PC-3 (cell line): ENCODE measurements around the gene P2RY1. TPM values are rescaled to one million over a fixed set of nuclear protein-coding genes. Genes with fewer than 3 reads are reported as not detected.

Experiments
- ATAC-seq: fragments of 200-7000 bp; cut with Tn5 transposase; 2 replicates; pipeline ENCODE4 v1.9.1; 2020; ENCODE audit warnings: mild to moderate bottlenecking, moderate library complexity
- BruUV-seq: library from RNA; stranded (reverse); fragments of 400-500 nt; replicated peaks from 2 replicates; lab custom pipeline; 2021; lab: Mats Ljungman, UMichigan
- CTCF ChIA-PET: fragments of 300-600 bp; sonication (Branson Sonifier 250); formaldehyde crosslinking; loops from one replicate; lab custom pipeline; 2022; ENCODE audit warnings: antibody characterized with exemption; lab: Charles Lee
- POLR2A ChIA-PET: fragments of 300-600 bp; sonication (Branson Sonifier 250); formaldehyde crosslinking; loops from one replicate; lab custom pipeline; 2022; ENCODE audit warnings: antibody characterized with exemption; ENCODE audit not compliant: unreplicated experiment; lab: Charles Lee
- DNase-seq: peaks from one replicate; pipeline ENCODE4 v3.0.0-alpha.2; 2015
- H2AFZ ChIP-seq: fragments of 300-600 bp; sonication (generic); 2 replicates; pipeline ENCODE4 v1.6.0; 2016; ENCODE audit warnings: antibody characterized with exemption, low read length
- H3F3A ChIP-seq: fragments of 300-600 bp; sonication (generic); one replicate; pipeline ENCODE4 v1.6.0; 2017; ENCODE audit warnings: antibody characterized with exemption, low read length, control low read depth, mild to moderate bottlenecking; ENCODE audit not compliant: unreplicated experiment
- H3K27ac ChIP-seq: fragments of 300-600 bp; sonication (generic); 2 replicates; pipeline ENCODE4 v1.5.1; 2016; ENCODE audit warnings: mild to moderate bottlenecking, low read length
- H3K27me3 ChIP-seq: fragments of 300-600 bp; sonication (generic); 2 replicates; pipeline ENCODE4 v1.6.1; 2016; ENCODE audit warnings: low read length, mixed read lengths
- H3K36me3 ChIP-seq: fragments of 300-600 bp; sonication (generic); 2 replicates; pipeline ENCODE4 v1.6.1; 2016; ENCODE audit warnings: low read depth, mixed run types, low read length, mixed read lengths
- H3K4me1 ChIP-seq: fragments of 300-600 bp; sonication (generic); 2 replicates; pipeline ENCODE4 v1.5.1; 2016; ENCODE audit warnings: low read length; ENCODE audit not compliant: insufficient read depth
- H3K4me2 ChIP-seq: fragments of 300-600 bp; sonication (generic); 2 replicates; pipeline ENCODE4 v1.6.0; 2016; ENCODE audit warnings: low read length
- H3K4me3 ChIP-seq: fragments of 300-600 bp; sonication (generic); 2 replicates; pipeline ENCODE4 v1.5.1; 2016; ENCODE audit warnings: mild to moderate bottlenecking, low read length, mixed read lengths
- H3K79me2 ChIP-seq: fragments of 300-600 bp; sonication (generic); 2 replicates; pipeline ENCODE4 v1.6.1; 2017; ENCODE audit warnings: low read length, mixed read lengths
- H3K9ac ChIP-seq: fragments of 300-600 bp; sonication (generic); 2 replicates; pipeline ENCODE4 v1.6.0; 2016; ENCODE audit warnings: mild to moderate bottlenecking, low read length
- H3K9me2 ChIP-seq: fragments of 300-600 bp; sonication (generic); replicated peaks from 2 replicates; pipeline ENCODE4 v1.6.1; 2016; ENCODE audit warnings: mixed run types, low read length, mixed read lengths
- H3K9me3 ChIP-seq: fragments of 300-600 bp; sonication (generic); 2 replicates; pipeline ENCODE4 v1.6.1; 2016; ENCODE audit warnings: low read length, mixed read lengths
- H4K20me1 ChIP-seq: fragments of 300-600 bp; sonication (generic); 2 replicates; pipeline ENCODE4 v1.6.1; 2016; ENCODE audit warnings: low read length, mixed read lengths
- EZH2 ChIP-seq: fragments of 300-600 bp; sonication (generic); IDR thresholded peaks from one replicate; pipeline ENCODE4 v1.6.1; 2017; ENCODE audit warnings: antibody characterized with exemption, mild to moderate bottlenecking, low read length; ENCODE audit not compliant: unreplicated experiment
- EZH2phosphoT487 ChIP-seq: fragments of 300-600 bp; sonication (generic); IDR thresholded peaks from 2 replicates; pipeline ENCODE4 v1.6.1; 2018; ENCODE audit warnings: mild to moderate bottlenecking, antibody characterized with exemption, low read length, borderline replicate concordance
- intact Hi-C: fragments of 100-400 bp; cut with micrococcal nuclease; formaldehyde crosslinking; loops from 2 replicates; pipeline ENCODE4 v1.9.0; 2023
- total RNA-seq: library from RNA; depleted of rRNA; stranded (reverse); fragments of >200 nt; gene quantifications from 2 replicates; pipeline ENCODE4 v1.2.3, GENCODE V29; 2014
- TF ChIP-seq, protein P1 (sequence below): fragments of 300-600 bp; sonication (generic); conservative IDR thresholded peaks from 2 replicates; pipeline ENCODE4 v1.5.1; 2017; ENCODE audit warnings: antibody characterized with exemption, low read depth, mild to moderate bottlenecking, low read length

P2RY1 gene
- total RNA-seq, 1 experiment from 2014 or later: 0.29 TPM

- Histone ChIP-seq H3K27ac (no peak overlapping the region), H3F3A (no peaks in the 10 kb centered on the region), H3K79me2 (no peaks in the 10 kb centered on the region), H3K36me3 (no peaks in the 10 kb centered on the region), H3K9me2 (no peaks in the 10 kb centered on the region), H3K27me3 (peaks cover 45% of the 10 kb centered on the region), H3K4me3 (no peak overlapping the region), H2AFZ (no peak overlapping the region), H3K9ac (no peak overlapping the region), H3K4me2 (no peak overlapping the region), H4K20me1 (no peaks in the 10 kb centered on the region), H3K4me1 (no peaks in the 10 kb centered on the region), H3K9me3 (no peaks in the 10 kb centered on the region)
- ATAC-seq: no peak; the same call in 1 of the 2 replicates
- intact Hi-C loops: no loop called here
- POLR2A ChIA-PET: interaction anchor here (0.6 to 0.7 kb wide), 2 partner anchors 356 to 1223 kb away, joined by 4 to 10 read pairs; no protein-coding TSS in a partner anchor
- DNase-seq: no peak
- CTCF ChIA-PET: no interaction called here
- no TSS peak for BruUV-seq
- TF ChIP-seq EZH2phosphoT487: no peak
- TF ChIP-seq, protein P1, sequence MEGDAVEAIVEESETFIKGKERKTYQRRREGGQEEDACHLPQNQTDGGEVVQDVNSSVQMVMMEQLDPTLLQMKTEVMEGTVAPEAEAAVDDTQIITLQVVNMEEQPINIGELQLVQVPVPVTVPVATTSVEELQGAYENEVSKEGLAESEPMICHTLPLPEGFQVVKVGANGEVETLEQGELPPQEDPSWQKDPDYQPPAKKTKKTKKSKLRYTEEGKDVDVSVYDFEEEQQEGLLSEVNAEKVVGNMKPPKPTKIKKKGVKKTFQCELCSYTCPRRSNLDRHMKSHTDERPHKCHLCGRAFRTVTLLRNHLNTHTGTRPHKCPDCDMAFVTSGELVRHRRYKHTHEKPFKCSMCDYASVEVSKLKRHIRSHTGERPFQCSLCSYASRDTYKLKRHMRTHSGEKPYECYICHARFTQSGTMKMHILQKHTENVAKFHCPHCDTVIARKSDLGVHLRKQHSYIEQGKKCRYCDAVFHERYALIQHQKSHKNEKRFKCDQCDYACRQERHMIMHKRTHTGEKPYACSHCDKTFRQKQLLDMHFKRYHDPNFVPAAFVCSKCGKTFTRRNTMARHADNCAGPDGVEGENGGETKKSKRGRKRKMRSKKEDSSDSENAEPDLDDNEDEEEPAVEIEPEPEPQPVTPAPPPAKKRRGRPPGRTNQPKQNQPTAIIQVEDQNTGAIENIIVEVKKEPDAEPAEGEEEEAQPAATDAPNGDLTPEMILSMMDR: no peak
- TF ChIP-seq EZH2: no peak
Measured at GRCh38 chr3:152811974-152812760, 22.8 kb upstream of the P2RY1 start.

- TF ChIP-seq EZH2 (no peak), EZH2phosphoT487 (no peak)
- TF ChIP-seq, protein P1: no peak
- H3K9me3 ChIP-seq: no peaks in the 10 kb centered on the region
- no peaks in the 10 kb centered on the region for H4K20me1 ChIP-seq
- H3K36me3 ChIP-seq: no peaks in the 10 kb centered on the region
- H2AFZ ChIP-seq: no peak overlapping the region
- intact Hi-C loops: no loop called here
- H3K27me3 ChIP-seq: peaks cover 18% of the 10 kb centered on the region; the same call in 1 of the 2 replicates
- H3K9ac ChIP-seq: no peak overlapping the region
- H3K9me2 ChIP-seq: no peaks in the 10 kb centered on the region
- ChIA-PET POLR2A (no interaction called here), CTCF (no interaction called here)
- DNase-seq: no peak
- H3K79me2 ChIP-seq: no peaks in the 10 kb centered on the region
- H3F3A ChIP-seq: no peaks in the 10 kb centered on the region
- no peak for ATAC-seq
- H3K4me1 ChIP-seq: no peaks in the 10 kb centered on the region
- no peak overlapping the region for H3K4me3 ChIP-seq
- no peak overlapping the region for H3K4me2 ChIP-seq
- no peak overlapping the region for H3K27ac ChIP-seq
- no TSS peak for BruUV-seq
Measured at GRCh38 chr3:152817400-152817799, 17.5 kb upstream of the P2RY1 start.

DNA sequence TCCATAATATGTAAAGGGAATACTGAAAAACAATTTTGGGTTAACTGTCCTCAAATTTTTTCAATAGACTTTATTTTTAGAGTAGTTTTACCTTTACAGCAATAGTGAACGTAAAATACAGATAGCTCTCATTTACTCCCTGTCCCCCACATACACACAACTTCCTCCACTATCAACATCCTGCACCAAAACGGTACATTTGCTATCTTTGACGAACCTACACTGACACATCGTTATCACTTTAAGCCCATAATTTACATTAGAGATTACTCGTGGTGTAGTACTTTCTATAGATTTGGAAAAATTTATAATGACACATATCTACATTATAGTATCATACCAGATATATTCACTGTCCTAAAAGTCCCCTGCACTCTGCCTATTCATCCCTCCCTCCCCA is 16.9 kb upstream of the P2RY1 start:
- Histone ChIP-seq H3K4me2 (no peak overlapping the region), H3K36me3 (no peaks in the 10 kb centered on the region), H2AFZ (no peak overlapping the region), H4K20me1 (no peaks in the 10 kb centered on the region), H3F3A (no peaks in the 10 kb centered on the region), H3K27ac (no peak overlapping the region), H3K27me3 (peaks cover 16% of the 10 kb centered on the region), H3K9me2 (no peaks in the 10 kb centered on the region), H3K4me1 (no peaks in the 10 kb centered on the region), H3K79me2 (no peaks in the 10 kb centered on the region), H3K4me3 (no peak overlapping the region), H3K9me3 (no peaks in the 10 kb centered on the region), H3K9ac (no peak overlapping the region)
- TF ChIP-seq, protein P1: no peak
- TF ChIP-seq EZH2: no peak
- no peak for TF ChIP-seq EZH2phosphoT487
- DNase-seq: no peak
- ChIA-PET POLR2A (no interaction called here), CTCF (no interaction called here)
- no peak for ATAC-seq
- no TSS peak for BruUV-seq
- intact Hi-C loops: no loop called here
